Measurements from ENCODE around the gene LEMD2.

The LEMD2 gene

DNA sequence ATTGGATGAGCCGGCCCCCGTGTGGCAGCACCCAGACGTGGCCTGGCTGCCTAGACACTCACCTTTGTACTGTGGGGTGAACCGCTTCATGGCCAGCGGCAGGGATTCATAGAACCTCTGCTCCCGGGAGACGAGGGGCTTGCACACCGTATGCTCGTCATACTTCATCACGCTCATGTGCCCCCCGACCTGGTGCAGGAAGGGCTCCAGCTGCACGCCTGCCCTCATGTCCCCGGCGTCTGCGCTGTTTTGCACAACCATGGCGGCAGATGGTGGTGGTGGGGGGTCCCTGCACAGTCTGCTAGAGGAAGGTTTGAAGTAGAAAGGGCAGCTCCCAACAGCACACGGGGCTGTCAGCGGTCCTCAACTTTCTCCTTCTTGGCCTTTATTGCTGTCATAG is 53.7 kb downstream of the LEMD2 start:
- H3K36me3 ChIP-seq (ENCODE audit: insufficient read depth, low read length): no peaks in the 10 kb centered on the region
- no peak overlapping the region for H2AFZ ChIP-seq (ENCODE audit: low read length)
- H3K27me3 ChIP-seq (ENCODE audit: insufficient read depth, low read length, poor library complexity, severe bottlenecking): no peaks in the 10 kb centered on the region
- no peak for TF ChIP-seq EZH2phosphoT487 (IDR thresholded peaks at IDR 0.05; ENCODE audit: borderline replicate concordance)
- TF ChIP-seq, protein P1, sequence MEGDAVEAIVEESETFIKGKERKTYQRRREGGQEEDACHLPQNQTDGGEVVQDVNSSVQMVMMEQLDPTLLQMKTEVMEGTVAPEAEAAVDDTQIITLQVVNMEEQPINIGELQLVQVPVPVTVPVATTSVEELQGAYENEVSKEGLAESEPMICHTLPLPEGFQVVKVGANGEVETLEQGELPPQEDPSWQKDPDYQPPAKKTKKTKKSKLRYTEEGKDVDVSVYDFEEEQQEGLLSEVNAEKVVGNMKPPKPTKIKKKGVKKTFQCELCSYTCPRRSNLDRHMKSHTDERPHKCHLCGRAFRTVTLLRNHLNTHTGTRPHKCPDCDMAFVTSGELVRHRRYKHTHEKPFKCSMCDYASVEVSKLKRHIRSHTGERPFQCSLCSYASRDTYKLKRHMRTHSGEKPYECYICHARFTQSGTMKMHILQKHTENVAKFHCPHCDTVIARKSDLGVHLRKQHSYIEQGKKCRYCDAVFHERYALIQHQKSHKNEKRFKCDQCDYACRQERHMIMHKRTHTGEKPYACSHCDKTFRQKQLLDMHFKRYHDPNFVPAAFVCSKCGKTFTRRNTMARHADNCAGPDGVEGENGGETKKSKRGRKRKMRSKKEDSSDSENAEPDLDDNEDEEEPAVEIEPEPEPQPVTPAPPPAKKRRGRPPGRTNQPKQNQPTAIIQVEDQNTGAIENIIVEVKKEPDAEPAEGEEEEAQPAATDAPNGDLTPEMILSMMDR (conservative IDR thresholded peaks at IDR 0.05; ENCODE audit: low read length): no peak
- H3K9me2 ChIP-seq (replicated peaks; ENCODE audit: low read depth, low read length): no peaks in the 10 kb centered on the region
- H3K4me2 ChIP-seq (ENCODE audit: low read depth, low read length, poor library complexity, severe bottlenecking): no peak overlapping the region
- H3K4me3 ChIP-seq (ENCODE audit: low read length, poor library complexity, severe bottlenecking): no peak overlapping the region
- H3K9me3 ChIP-seq (ENCODE audit: insufficient read depth, low read depth, low read length): no peaks in the 10 kb centered on the region
- H3K9ac ChIP-seq (ENCODE audit: low read depth, low read length, poor library complexity, severe bottlenecking): no peak overlapping the region
- H4K20me1 ChIP-seq (ENCODE audit: insufficient read depth, low read length, poor library complexity, severe bottlenecking): no peaks in the 10 kb centered on the region
- H3K4me1 ChIP-seq (ENCODE audit: insufficient read depth, low read length, poor library complexity, severe bottlenecking): no peaks in the 10 kb centered on the region
- no peaks in the 10 kb centered on the region for H3F3A ChIP-seq (ENCODE audit: low read depth)
- no peaks in the 10 kb centered on the region for H3K79me2 ChIP-seq (ENCODE audit: insufficient read depth, low read length)

DNA sequence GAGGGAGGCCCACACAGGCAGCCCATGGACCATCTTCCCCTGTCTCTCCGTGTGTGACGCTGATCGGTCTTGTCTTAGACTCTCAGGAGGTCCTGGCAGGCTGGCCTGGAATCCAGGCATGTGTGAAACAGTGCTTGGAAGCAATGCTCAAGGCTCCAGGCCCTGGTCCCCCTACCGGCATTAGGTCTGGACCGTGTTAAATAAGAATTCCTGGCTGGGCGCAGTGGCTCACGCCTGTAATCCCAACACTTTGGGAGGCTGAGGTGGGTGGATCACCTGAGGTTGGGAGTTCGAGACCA is 55.3 kb downstream of the LEMD2 start:
- H4K20me1 ChIP-seq (ENCODE audit: insufficient read depth, low read length, poor library complexity, severe bottlenecking): no peaks in the 10 kb centered on the region
- H3K4me3 ChIP-seq (ENCODE audit: low read length, poor library complexity, severe bottlenecking): no peak overlapping the region
- H3F3A ChIP-seq (ENCODE audit: low read depth): no peaks in the 10 kb centered on the region
- H3K36me3 ChIP-seq (ENCODE audit: insufficient read depth, low read length): no peaks in the 10 kb centered on the region
- H2AFZ ChIP-seq (ENCODE audit: low read length): no peak overlapping the region
- no peak overlapping the region for H3K9ac ChIP-seq (ENCODE audit: low read depth, low read length, poor library complexity, severe bottlenecking)
- H3K27me3 ChIP-seq (ENCODE audit: insufficient read depth, low read length, poor library complexity, severe bottlenecking): no peaks in the 10 kb centered on the region
- no peaks in the 10 kb centered on the region for H3K4me1 ChIP-seq (ENCODE audit: insufficient read depth, low read length, poor library complexity, severe bottlenecking)
- no peaks in the 10 kb centered on the region for H3K9me2 ChIP-seq (replicated peaks; ENCODE audit: low read depth, low read length)
- no peak for TF ChIP-seq EZH2phosphoT487 (IDR thresholded peaks at IDR 0.05; ENCODE audit: borderline replicate concordance)
- TF ChIP-seq, protein P1 (conservative IDR thresholded peaks at IDR 0.05; ENCODE audit: low read length): no peak
- H3K9me3 ChIP-seq (ENCODE audit: insufficient read depth, low read depth, low read length): no peaks in the 10 kb centered on the region
- H3K4me2 ChIP-seq (ENCODE audit: low read depth, low read length, poor library complexity, severe bottlenecking): no peak overlapping the region
- no peaks in the 10 kb centered on the region for H3K79me2 ChIP-seq (ENCODE audit: insufficient read depth, low read length)

DNA sequence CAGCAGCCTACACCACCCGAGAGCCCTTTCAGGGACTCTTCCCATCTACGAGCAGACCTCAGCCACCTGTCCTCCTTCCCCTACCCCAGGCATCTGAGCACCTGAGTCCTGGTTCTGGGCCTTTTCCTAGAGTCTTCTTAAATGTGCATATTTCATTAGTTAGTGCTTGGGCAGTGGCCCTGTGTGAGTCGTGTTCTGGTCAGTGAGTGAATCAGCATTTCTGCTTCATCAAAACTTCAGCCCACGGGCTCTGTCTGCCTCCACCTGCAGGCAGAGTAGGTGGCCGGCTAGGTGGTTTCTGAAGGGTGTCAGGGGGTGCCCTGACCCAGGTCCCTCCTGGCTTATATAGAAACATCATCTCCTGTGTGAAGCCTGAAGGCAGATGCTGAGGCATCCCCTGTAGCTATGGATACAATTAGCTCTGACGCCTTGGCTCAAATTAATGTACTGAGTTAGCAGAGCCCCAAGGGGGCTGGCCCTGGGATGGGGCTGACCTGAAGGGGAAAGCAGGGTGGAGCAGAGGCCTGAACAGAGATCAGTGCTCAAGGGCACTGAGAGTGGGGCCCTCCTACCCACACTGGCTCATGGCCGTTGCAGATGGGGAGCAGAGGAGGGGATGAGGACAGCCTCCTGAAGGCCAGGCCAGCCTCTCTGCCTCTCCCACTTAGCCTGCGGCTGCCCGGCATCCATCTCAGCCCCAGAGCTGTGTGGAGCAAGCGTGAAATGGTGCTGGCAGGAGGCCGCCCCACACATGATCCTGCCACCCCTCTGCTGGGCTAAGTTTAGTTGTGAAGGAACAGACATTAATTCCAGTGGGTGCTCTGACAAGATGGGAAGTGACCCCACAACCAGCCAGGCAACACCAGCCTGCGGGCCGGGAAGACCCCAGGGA is 55.9 kb downstream of the LEMD2 start:
- Histone ChIP-seq H3F3A (ENCODE audit: low read depth) (no peaks in the 10 kb centered on the region), H3K79me2 (ENCODE audit: insufficient read depth, low read length) (no peaks in the 10 kb centered on the region), H3K4me2 (ENCODE audit: low read depth, low read length, poor library complexity, severe bottlenecking) (no peak overlapping the region), H3K4me1 (ENCODE audit: insufficient read depth, low read length, poor library complexity, severe bottlenecking) (no peaks in the 10 kb centered on the region), H3K9me2 (replicated peaks; ENCODE audit: low read depth, low read length) (no peaks in the 10 kb centered on the region), H4K20me1 (ENCODE audit: insufficient read depth, low read length, poor library complexity, severe bottlenecking) (no peaks in the 10 kb centered on the region), H3K4me3 (ENCODE audit: low read length, poor library complexity, severe bottlenecking) (no peak overlapping the region), H3K9ac (ENCODE audit: low read depth, low read length, poor library complexity, severe bottlenecking) (no peak overlapping the region), H3K27me3 (ENCODE audit: insufficient read depth, low read length, poor library complexity, severe bottlenecking) (no peaks in the 10 kb centered on the region), H3K9me3 (ENCODE audit: insufficient read depth, low read depth, low read length) (no peaks in the 10 kb centered on the region), H3K36me3 (ENCODE audit: insufficient read depth, low read length) (no peaks in the 10 kb centered on the region), H2AFZ (ENCODE audit: low read length) (no peak overlapping the region)
- TF ChIP-seq, protein P1 (conservative IDR thresholded peaks at IDR 0.05; ENCODE audit: low read length): no peak
- TF ChIP-seq EZH2phosphoT487 (IDR thresholded peaks at IDR 0.05; ENCODE audit: borderline replicate concordance): no peak
